Measurements from ENCODE around the gene KCTD18. TPM values are rescaled to one million over a fixed set of nuclear protein-coding genes. Genes with fewer than 3 reads are reported as not detected.

Gene KCTD18
- total RNA-seq, 1 donor from 2014 or later, result 11.1 TPM

GRCh38 chr2:200483729-200484198 lies 26.1 kb downstream of the KCTD18 start:
- peak; percentile 41 for DNase-seq

- DNase-seq, result no peak
Measured at GRCh38 chr2:200482194-200482593, 27.7 kb downstream of the KCTD18 start.

- no peak for DNase-seq
Measured at GRCh38 chr2:200479692-200480265, 30.1 kb downstream of the KCTD18 start.

GRCh38 chr2:200477667-200478131 lies 32.2 kb downstream of the KCTD18 start:
- no peak for DNase-seq

- DNase-seq, result no peak
Measured at GRCh38 chr2:200476836-200477235, 33.0 kb downstream of the KCTD18 start.

- DNase-seq, result no peak
Measured at GRCh38 chr2:200475795-200476194, 34.1 kb downstream of the KCTD18 start.

GRCh38 chr2:200472853-200473464 lies 36.9 kb downstream of the KCTD18 start:
- no peak for DNase-seq

- DNase-seq, result no peak
Measured at GRCh38 chr2:200471928-200472645, 37.8 kb downstream of the KCTD18 start.

GRCh38 chr2:200471324-200471848 lies 38.5 kb downstream of the KCTD18 start:
- peak; percentile 59 for DNase-seq

- DNase-seq, result no peak
Measured at GRCh38 chr2:200470230-200470629, 39.6 kb downstream of the KCTD18 start.

GRCh38 chr2:200469708-200470211 lies 40.1 kb downstream of the KCTD18 start:
- no peak for DNase-seq

- no peak for DNase-seq
Measured at GRCh38 chr2:200467806-200468681, 41.8 kb downstream of the KCTD18 start.

- no peak for DNase-seq
Measured at GRCh38 chr2:200466425-200467418, 43.1 kb downstream of the KCTD18 start.

GRCh38 chr2:200463452-200463851 lies 46.4 kb downstream of the KCTD18 start:
- no peak for DNase-seq

- DNase-seq, result no peak
Measured at GRCh38 chr2:200461846-200462710, 47.8 kb downstream of the KCTD18 start.

GRCh38 chr2:200459101-200459500 lies 50.8 kb downstream of the KCTD18 start:
- no peak for DNase-seq

- DNase-seq, result no peak
Measured at GRCh38 chr2:200456567-200456966, 53.3 kb downstream of the KCTD18 start.

- DNase-seq, result peak; percentile 15
Measured at GRCh38 chr2:200455958-200456421, 53.9 kb downstream of the KCTD18 start.

GRCh38 chr2:200454927-200455801 lies 54.7 kb downstream of the KCTD18 start:
- DNase-seq, result peak; percentile 7
